ENCODE results near the gene ADD1.

ADD1 gene

DNA sequence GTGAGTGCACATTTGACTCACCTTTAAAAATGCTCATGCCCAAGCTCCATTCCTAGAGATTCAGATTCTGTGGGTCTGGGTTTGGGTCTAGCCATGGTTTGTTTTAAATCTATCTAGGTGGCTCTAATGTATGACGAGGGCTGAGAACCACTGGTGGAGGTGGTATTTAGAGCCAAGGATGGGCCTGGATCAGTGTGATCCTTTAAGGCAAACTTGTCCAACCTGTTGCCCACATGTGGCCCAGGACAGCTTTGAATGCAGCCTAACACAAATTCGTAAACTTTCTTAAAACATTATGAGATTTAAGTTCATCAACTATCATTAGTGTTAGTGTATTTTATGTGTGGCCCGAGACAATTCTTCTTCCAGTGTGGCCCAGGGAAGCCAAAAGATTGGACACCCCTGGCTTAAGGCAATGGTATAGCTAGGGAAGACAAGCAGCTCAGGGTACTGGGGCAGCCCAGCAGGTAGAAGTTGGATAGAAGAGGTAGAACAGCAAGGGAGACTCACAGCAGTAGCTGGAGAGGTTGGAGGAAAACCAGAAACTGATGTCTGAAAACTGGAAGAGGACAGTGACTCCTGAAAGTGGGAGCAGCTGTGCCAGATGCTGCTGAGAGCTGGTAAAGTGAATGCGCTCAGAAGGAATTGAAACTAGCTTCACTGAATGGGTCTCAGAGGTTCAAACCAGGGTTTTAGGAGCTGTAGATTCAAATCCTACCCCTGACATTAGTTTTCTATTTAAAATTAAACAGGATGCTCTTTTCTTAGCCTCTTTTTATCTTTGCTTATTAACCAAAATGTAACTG is 18.2 kb downstream of the ADD1 start:
- no peak for FAIRE-seq

GRCh38 chr4:2862528-2862927 is 18.9 kb downstream of the ADD1 start:
- no peak for FAIRE-seq

DNA sequence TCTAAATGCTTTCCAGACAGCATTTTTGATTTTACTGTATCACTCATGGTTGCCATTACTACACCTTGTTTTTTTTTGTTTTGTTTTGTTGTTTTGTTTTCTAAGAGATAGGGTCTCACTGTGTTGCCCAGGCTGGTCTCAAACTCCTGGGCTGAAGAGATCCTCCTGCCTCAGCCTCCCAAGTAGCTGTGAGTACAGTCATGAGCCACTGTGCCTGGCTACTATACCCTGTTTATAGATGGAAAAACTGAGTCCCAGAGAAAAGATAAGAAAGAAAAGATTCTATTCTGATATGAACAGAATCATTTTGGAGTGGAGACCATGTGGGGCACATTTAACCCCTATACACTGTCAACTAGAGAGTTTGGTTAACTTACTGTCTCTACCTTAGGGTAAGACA is 20.0 kb downstream of the ADD1 start:
- FAIRE-seq, result no peak

GRCh38 chr4:2865196-2865780 is 21.6 kb downstream of the ADD1 start:
- no peak for FAIRE-seq

- no peak for FAIRE-seq
Measured at GRCh38 chr4:2866160-2866861, 22.7 kb downstream of the ADD1 start.

DNA sequence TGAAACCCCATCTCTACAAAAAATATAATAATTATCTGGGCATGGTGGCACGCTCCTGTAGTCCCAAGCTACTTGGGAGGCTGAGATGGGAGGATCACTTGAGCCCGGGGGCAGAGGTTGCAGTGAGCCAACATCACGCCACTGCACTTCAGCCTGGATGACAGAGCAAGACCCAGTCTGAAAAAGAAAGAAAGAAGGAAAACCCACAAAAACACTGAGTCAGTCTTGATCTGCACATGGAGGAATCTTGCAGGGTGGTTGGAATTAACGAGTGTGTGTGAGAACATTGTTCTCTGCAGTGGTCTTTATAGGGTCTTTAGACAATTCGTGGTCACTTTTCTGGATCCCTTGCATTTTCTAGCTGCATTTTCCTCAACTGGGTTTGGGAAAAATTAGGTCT is 23.2 kb downstream of the ADD1 start:
- no peak for FAIRE-seq

- FAIRE-seq, result no peak
Measured at GRCh38 chr4:2867758-2868491, 24.3 kb downstream of the ADD1 start.

DNA sequence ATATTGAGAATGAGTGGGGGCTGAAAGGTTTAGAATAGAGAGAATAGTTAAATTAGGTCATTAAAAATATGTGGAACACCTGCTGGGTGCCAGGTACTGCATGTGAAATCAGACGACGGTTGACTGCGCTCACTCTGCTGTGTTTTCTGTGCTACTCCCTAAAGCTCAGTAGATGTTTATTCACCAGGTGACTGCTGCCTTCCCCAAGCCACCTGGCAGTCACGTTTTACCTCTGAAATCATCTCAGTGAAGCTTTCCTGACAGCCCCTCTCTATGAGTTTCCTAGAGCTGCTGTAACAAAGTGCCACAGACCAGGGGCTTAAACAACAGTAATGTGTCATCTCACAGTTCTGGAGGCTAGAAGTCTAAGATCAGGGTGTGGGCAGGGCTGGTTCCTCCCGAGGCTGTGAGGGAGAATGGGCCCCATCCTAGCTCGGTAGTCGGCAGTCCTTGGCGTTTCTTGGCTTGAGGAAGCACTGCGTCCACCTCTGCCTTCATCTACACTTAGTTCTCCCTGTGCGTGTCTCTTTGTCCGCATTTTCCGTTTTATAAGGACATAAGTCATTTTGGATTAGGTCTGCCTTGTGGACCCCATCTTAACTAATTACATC is 25.3 kb downstream of the ADD1 start:
- no peak for FAIRE-seq

DNA sequence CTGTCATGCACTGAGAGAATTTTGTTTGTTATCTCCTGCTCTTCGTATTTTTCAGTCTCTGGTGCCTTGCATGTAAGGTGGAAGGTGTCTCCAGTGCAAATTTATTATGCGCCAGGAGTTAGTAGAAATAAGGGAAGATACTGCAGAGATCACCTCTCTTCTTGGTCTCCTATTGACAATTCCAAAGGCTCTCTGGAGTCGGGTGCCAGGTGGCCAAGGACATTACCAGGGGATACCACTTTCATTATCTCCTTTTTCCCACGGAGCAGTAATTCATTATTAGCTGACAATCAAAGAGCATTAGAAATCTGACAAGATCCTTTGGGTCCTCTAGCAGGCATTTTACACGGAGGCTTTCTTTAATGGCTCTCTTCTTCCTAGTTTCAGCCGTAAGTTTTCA is 26.0 kb downstream of the ADD1 start:
- FAIRE-seq, result no peak

DNA sequence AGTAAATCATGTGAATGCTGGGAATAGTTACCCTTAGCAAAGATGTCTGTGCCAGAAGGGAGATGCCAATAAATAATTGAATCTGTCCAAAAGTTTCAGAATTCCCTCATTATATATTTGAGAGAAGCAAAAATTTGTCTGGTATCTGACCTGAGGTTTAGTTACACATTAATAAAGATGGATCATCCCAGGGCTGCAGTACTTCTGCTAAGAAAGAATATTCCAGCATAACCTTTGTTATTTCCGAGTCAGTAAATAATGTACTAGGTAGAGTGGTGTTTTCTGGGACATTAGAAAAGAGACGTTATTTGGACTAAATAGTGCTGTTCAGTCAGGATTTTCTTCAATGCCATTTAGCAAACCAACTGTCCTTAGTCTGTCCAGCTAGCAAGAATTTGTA is 26.4 kb downstream of the ADD1 start:
- no peak for FAIRE-seq

DNA sequence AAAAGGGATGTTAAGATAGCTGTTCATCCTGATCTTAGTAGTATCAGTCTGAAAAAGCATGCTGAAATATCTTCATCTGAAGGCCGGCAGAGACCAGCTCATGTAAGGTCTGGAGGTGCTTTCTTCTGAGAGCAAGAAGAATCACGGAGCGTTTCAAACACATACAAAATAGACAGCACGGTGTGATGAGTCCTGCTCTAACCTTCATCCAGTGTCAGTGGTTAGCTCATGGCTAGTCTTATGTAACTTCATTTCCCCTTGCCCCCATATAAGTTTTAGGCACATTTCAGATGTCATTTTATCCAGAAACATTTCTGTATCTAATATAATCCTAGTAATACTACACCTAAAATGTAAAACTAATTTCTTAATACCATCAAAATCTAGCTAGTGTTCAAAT is 27.8 kb downstream of the ADD1 start:
- FAIRE-seq, result no peak

DNA sequence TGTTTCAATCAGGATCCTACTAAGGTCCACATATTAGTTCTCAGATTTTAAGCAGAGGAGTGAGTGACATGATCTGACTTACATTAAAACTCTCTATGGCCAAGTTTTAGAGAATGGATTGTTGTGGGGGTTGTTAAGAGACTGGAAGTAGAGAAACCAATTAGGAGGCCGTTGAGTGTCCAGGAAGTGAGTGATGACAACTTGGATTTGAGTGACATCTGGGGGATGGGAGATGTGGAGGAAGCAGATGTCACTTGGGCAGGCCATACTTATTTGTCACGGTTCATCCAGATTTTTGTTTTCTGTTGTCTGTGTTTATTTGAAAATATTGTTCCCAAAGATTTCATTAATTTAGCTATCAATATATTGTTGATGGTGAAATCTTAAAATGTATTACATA is 28.3 kb downstream of the ADD1 start:
- no peak for FAIRE-seq

- peak; percentile 38 for FAIRE-seq
Measured at GRCh38 chr4:2873329-2873728, 29.7 kb downstream of the ADD1 start.

GRCh38 chr4:2874861-2875260 is 31.2 kb downstream of the ADD1 start:
- FAIRE-seq, result no peak

GRCh38 chr4:2875556-2875955 is 31.9 kb downstream of the ADD1 start:
- no peak for FAIRE-seq

GRCh38 chr4:2878346-2878745 is 34.7 kb downstream of the ADD1 start:
- FAIRE-seq, result no peak

- no peak for FAIRE-seq
Measured at GRCh38 chr4:2879026-2879425, 35.4 kb downstream of the ADD1 start.

DNA sequence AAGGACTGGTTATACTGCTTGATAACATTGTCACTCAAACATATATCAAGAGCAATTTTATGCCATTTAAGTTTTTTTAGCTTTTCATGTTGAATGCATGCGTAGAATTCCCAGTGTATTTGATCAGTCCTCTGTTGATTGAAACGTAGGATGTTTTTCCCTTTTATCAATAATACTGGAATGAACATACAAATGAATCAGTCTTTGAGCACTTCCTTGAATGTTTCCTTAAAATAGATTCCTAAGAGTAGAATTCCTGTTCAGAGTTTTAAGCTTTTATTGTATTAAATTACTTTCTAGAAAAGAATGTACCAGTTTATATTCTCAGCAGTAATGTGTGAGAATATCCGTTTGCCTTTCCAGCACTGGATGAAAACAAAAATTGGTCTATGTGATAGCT is 37.8 kb downstream of the ADD1 start:
- no peak for FAIRE-seq

- FAIRE-seq, result no peak
Measured at GRCh38 chr4:2882341-2882740, 38.7 kb downstream of the ADD1 start.

DNA sequence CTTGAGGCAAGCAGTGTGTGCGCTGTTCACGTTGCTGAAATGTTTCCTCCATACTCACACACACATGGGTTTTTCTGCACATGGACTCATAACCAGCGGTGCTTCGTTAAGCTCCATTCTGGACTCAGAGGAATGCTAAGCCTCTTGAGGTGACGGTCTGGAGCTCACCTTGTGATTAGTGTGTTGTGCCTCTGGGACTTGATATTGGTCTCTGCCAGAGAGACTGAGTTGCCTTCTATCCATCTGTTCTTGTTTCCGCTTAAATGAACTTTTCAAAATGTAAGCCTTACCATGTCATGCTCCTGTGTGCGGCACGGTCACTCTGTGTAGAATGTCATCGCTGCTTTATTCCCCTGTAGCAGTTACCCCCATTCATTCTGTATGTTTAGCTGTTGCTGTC is 42.5 kb downstream of the ADD1 start:
- FAIRE-seq, result no peak

DNA sequence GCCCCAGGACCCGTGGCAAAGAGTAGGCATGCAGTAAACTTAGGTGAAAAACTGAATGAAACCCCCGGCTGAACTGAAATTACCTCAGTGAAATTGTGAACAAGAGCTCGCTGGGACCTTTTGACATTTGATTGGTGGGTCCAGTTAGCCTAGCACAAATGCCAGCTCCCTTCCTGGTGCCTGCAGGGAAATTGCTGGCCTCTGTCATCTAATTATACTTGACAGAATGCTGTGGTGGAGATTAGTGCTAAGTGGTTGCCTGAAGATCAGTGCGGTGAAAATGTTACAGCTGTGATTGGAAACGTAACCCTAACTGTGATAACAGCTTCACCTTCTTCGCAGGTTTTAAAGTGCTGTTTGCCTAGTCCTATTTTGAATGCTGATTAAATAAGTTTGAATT is 43.0 kb downstream of the ADD1 start:
- FAIRE-seq, result no peak

- FAIRE-seq, result no peak
Measured at GRCh38 chr4:2887343-2887742, 43.7 kb downstream of the ADD1 start.

DNA sequence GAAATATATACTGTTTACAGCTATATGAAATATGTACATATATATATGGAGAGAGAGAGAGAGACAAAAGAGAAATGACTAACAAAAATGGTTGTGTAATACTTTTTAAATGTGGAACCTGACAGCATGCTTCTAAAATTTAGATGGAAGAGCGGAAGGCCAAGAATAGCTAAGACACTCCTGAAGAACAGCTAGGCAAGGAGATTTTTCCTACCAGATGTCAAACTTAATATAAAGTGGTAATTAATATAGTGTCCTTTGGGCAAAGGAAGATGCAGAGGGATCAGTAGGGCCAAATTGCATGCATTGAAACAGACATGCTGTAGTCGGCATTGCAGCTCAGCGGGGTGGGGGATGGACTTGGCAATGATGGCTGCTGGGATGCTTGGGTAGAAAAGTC is 45.2 kb downstream of the ADD1 start:
- no peak for FAIRE-seq
